Measurements from ENCODE around the gene STK26. TPM values are rescaled to one million over a fixed set of nuclear protein-coding genes. Genes with fewer than 3 reads are reported as not detected.
"Not testable (repeated sequence)": the region's sequence is repeated elsewhere in the genome, so short reads cannot be mapped to it uniquely, and the experiment has no call there.

The STK26 gene
- total and polyA plus RNA-seq, 4 donors, result 1.6 to 8.2 (median 5.1) TPM

GRCh38 chrX:132009350-132009749 lies 13.8 kb upstream of the STK26 start:
- no peaks in the 10 kb centered on the region for H3K36me3 ChIP-seq (ENCODE audit: control insufficient read depth, insufficient read depth, low read length)

GRCh38 chrX:132010213-132010612 lies 12.9 kb upstream of the STK26 start:
- H3K27me3 ChIP-seq (ENCODE audit: control insufficient read depth, insufficient read depth, low read length), result peaks cover 14% of the 10 kb centered on the region
- DNase-seq (ENCODE audit: low read depth in 4 of 6, low spot score in 6 of 6); H3K27ac ChIP-seq (ENCODE audit: low read depth, low read length); H3K36me3 ChIP-seq (ENCODE audit: control insufficient read depth, insufficient read depth, low read length); H3K4me3 ChIP-seq (ENCODE audit: low read depth, low read length); H3K4me1 ChIP-seq (ENCODE audit: control insufficient read depth, insufficient read depth, low read length); H3K9me3 ChIP-seq (ENCODE audit: control insufficient read depth, insufficient read depth, low read length): not testable (repeated sequence)
- WGBS (ENCODE audit: insufficient coverage), result 80% methylated on average over 1 of the region's 2 CpGs

More at GRCh38 chrX:132009350-132009749, 13.8 kb upstream of the STK26 start:
- DNase-seq (ENCODE audit: low read depth in 4 of 6, low spot score in 6 of 6), result no peak
- no peaks in the 10 kb centered on the region for H3K9me3 ChIP-seq (ENCODE audit: control insufficient read depth, insufficient read depth, low read length)
- 66% methylated on average over 2 of the region's 3 CpGs for WGBS (ENCODE audit: insufficient coverage)
- no peaks in the 10 kb centered on the region for H3K4me1 ChIP-seq (ENCODE audit: control insufficient read depth, insufficient read depth, low read length)
- H3K27me3 ChIP-seq (ENCODE audit: control insufficient read depth, insufficient read depth, low read length), result peaks cover 20% of the 10 kb centered on the region
- no peak overlapping the region for H3K27ac ChIP-seq (ENCODE audit: low read depth, low read length)
- H3K4me3 ChIP-seq (ENCODE audit: low read depth, low read length), result no peak overlapping the region

- WGBS (ENCODE audit: insufficient coverage), result 60% methylated on average over 4 of the region's 4 CpGs
- H3K4me1 ChIP-seq (ENCODE audit: control insufficient read depth, insufficient read depth, low read length), result no peaks in the 10 kb centered on the region
- H3K9me3 ChIP-seq (ENCODE audit: control insufficient read depth, insufficient read depth, low read length), result no peaks in the 10 kb centered on the region
- H3K27ac ChIP-seq (ENCODE audit: low read depth, low read length), result no peak overlapping the region
- no peak overlapping the region for H3K4me3 ChIP-seq (ENCODE audit: low read depth, low read length)
- no peaks in the 10 kb centered on the region for H3K36me3 ChIP-seq (ENCODE audit: control insufficient read depth, insufficient read depth, low read length)
- H3K27me3 ChIP-seq (ENCODE audit: control insufficient read depth, insufficient read depth, low read length), result peaks cover 13% of the 10 kb centered on the region
- DNase-seq (ENCODE audit: low read depth in 4 of 6, low spot score in 6 of 6), result peak in 1 of 6 donors; percentile 2
Observed at GRCh38 chrX:132015875-132016274, 7.2 kb upstream of the STK26 start.

GRCh38 chrX:132016628-132017430 lies 6.3 kb upstream of the STK26 start:
- DNase-seq (ENCODE audit: low read depth in 4 of 6, low spot score in 6 of 6), result no peak
- H3K9me3 ChIP-seq (ENCODE audit: control insufficient read depth, insufficient read depth, low read length), result no peaks in the 10 kb centered on the region

GRCh38 chrX:132017431-132018185 lies 5.5 kb upstream of the STK26 start:
- H3K27me3 ChIP-seq (ENCODE audit: control insufficient read depth, insufficient read depth, low read length), result peaks cover 24% of the 10 kb centered on the region
- DNase-seq (ENCODE audit: low read depth in 4 of 6, low spot score in 6 of 6), result no peak
- H3K36me3 ChIP-seq (ENCODE audit: control insufficient read depth, insufficient read depth, low read length), result no peaks in the 10 kb centered on the region
- no peak overlapping the region for H3K4me3 ChIP-seq (ENCODE audit: low read depth, low read length)
- H3K9me3 ChIP-seq (ENCODE audit: control insufficient read depth, insufficient read depth, low read length), result no peaks in the 10 kb centered on the region
- H3K4me1 ChIP-seq (ENCODE audit: control insufficient read depth, insufficient read depth, low read length), result peaks cover 2% of the 10 kb centered on the region
- WGBS (ENCODE audit: insufficient coverage), result no CpG with 5 or more reads among the region's 1 CpG
- no peak overlapping the region for H3K27ac ChIP-seq (ENCODE audit: low read depth, low read length)

More at GRCh38 chrX:132016628-132017430, 6.3 kb upstream of the STK26 start:
- H3K4me1 ChIP-seq (ENCODE audit: control insufficient read depth, insufficient read depth, low read length), result no peaks in the 10 kb centered on the region
- no peaks in the 10 kb centered on the region for H3K36me3 ChIP-seq (ENCODE audit: control insufficient read depth, insufficient read depth, low read length)
- H3K27ac ChIP-seq (ENCODE audit: low read depth, low read length), result no peak overlapping the region
- peaks cover 18% of the 10 kb centered on the region for H3K27me3 ChIP-seq (ENCODE audit: control insufficient read depth, insufficient read depth, low read length)
- no peak overlapping the region for H3K4me3 ChIP-seq (ENCODE audit: low read depth, low read length)
- no CpG with 5 or more reads among the region's 2 CpGs for whole genome bisulfite sequencing (ENCODE audit: insufficient coverage)

- no peaks in the 10 kb centered on the region for H3K36me3 ChIP-seq (ENCODE audit: control insufficient read depth, insufficient read depth, low read length)
- peak in 2 of 6 donors; percentile 3 to 25 for DNase-seq (ENCODE audit: low read depth in 4 of 6, low spot score in 6 of 6)
- 21% methylated on average over 16 of the region's 24 CpGs for WGBS (ENCODE audit: insufficient coverage)
- peaks cover 15% of the 10 kb centered on the region for H3K4me1 ChIP-seq (ENCODE audit: control insufficient read depth, insufficient read depth, low read length)
- H3K27ac ChIP-seq (ENCODE audit: low read depth, low read length), result no peak overlapping the region
- H3K4me3 ChIP-seq (ENCODE audit: low read depth, low read length), result peak overlapping the region; percentile 30
- H3K27me3 ChIP-seq (ENCODE audit: control insufficient read depth, insufficient read depth, low read length), result peaks cover 37% of the 10 kb centered on the region
- no peaks in the 10 kb centered on the region for H3K9me3 ChIP-seq (ENCODE audit: control insufficient read depth, insufficient read depth, low read length)
Observed at GRCh38 chrX:132022198-132022966, 720 bp upstream of the STK26 start.

- WGBS (ENCODE audit: insufficient coverage), result 12% methylated on average over 8 of the region's 16 CpGs
- H3K4me1 ChIP-seq (ENCODE audit: control insufficient read depth, insufficient read depth, low read length), result peaks cover 15% of the 10 kb centered on the region
- no peaks in the 10 kb centered on the region for H3K36me3 ChIP-seq (ENCODE audit: control insufficient read depth, insufficient read depth, low read length)
- no peak overlapping the region for H3K27ac ChIP-seq (ENCODE audit: low read depth, low read length)
- H3K4me3 ChIP-seq (ENCODE audit: low read depth, low read length), result peak overlapping the region; percentile 47
- H3K27me3 ChIP-seq (ENCODE audit: control insufficient read depth, insufficient read depth, low read length), result peaks cover 47% of the 10 kb centered on the region
- DNase-seq (ENCODE audit: low read depth in 4 of 6, low spot score in 6 of 6), result no peak
- H3K9me3 ChIP-seq (ENCODE audit: control insufficient read depth, insufficient read depth, low read length), result no peaks in the 10 kb centered on the region
Observed at GRCh38 chrX:132023896-132024386, 839 bp downstream of the STK26 start.

- peak in 2 of 6 donors; percentile 3 to 9 for DNase-seq (ENCODE audit: low read depth in 4 of 6, low spot score in 6 of 6)
- Histone ChIP-seq H3K9me3 (ENCODE audit: control insufficient read depth, insufficient read depth, low read length) (no peaks in the 10 kb centered on the region), H3K27ac (ENCODE audit: low read depth, low read length) (no peak overlapping the region), H3K36me3 (ENCODE audit: control insufficient read depth, insufficient read depth, low read length) (no peaks in the 10 kb centered on the region), H3K27me3 (ENCODE audit: control insufficient read depth, insufficient read depth, low read length) (peaks cover 43% of the 10 kb centered on the region), H3K4me1 (ENCODE audit: control insufficient read depth, insufficient read depth, low read length) (peaks cover 15% of the 10 kb centered on the region), H3K4me3 (ENCODE audit: low read depth, low read length) (no peak overlapping the region)
- 33% methylated on average over 7 of the region's 8 CpGs for WGBS (ENCODE audit: insufficient coverage)
Observed at GRCh38 chrX:132025041-132025440, 1.9 kb downstream of the STK26 start.

GRCh38 chrX:132030264-132030663 lies 7.2 kb downstream of the STK26 start:
- no peak for DNase-seq (ENCODE audit: low read depth in 4 of 6, low spot score in 6 of 6)
- Histone ChIP-seq H3K9me3 (ENCODE audit: control insufficient read depth, insufficient read depth, low read length) (no peaks in the 10 kb centered on the region), H3K27me3 (ENCODE audit: control insufficient read depth, insufficient read depth, low read length) (peaks cover 25% of the 10 kb centered on the region), H3K4me3 (ENCODE audit: low read depth, low read length) (no peak overlapping the region), H3K27ac (ENCODE audit: low read depth, low read length) (no peak overlapping the region), H3K4me1 (ENCODE audit: control insufficient read depth, insufficient read depth, low read length) (no peaks in the 10 kb centered on the region), H3K36me3 (ENCODE audit: control insufficient read depth, insufficient read depth, low read length) (no peaks in the 10 kb centered on the region)

All from spinal cord (tissue), 10 donors.